IgD-negative memory B cell (primary cell): ENCODE results near the gene TCEAL9. TPM values are rescaled to one million over a fixed set of nuclear protein-coding genes. Genes with fewer than 3 reads are reported as not detected.
"Not testable (repeated sequence)": the region's sequence is repeated elsewhere in the genome, so short reads cannot be mapped to it uniquely, and the experiment has no call there.

Source experiments
- H3K27ac Mint-ChIP-seq, 3 donors: one replicate each; pipeline ENCODE4 v1.8.0; 2020 to 2022; ENCODE audit warnings: mild to moderate bottlenecking in 3 of 3, mixed read lengths in 3 of 3, moderate library complexity in 1 of 3
- H3K27me3 Mint-ChIP-seq: one replicate; pipeline ENCODE4 v1.8.0; 2021; ENCODE audit warnings: mixed read lengths
- H3K36me3 Mint-ChIP-seq: one replicate; pipeline ENCODE4 v1.8.0; 2020; ENCODE audit warnings: mild to moderate bottlenecking, mixed read lengths
- H3K4me1 Mint-ChIP-seq, 3 donors: one replicate each; pipeline ENCODE4 v1.8.0; 2020 to 2022; ENCODE audit warnings: mixed read lengths in 3 of 3, mild to moderate bottlenecking in 1 of 3
- H3K4me3 Mint-ChIP-seq, 4 donors: one replicate each; pipeline ENCODE4 v1.8.0; 2020 to 2022; ENCODE audit warnings: mild to moderate bottlenecking in 4 of 4, mixed read lengths in 4 of 4, moderate library complexity in 3 of 4
- H3K9me3 Mint-ChIP-seq, 3 donors: one replicate each; pipeline ENCODE4 v1.8.0; 2020 to 2021; ENCODE audit warnings: mixed read lengths in 3 of 3, mild to moderate bottlenecking in 1 of 3
- polyA plus RNA-seq: library from polyadenylated mRNA; unstranded; fragments of 300-500 nt; fragmentation: Illumina TruSeq; gene quantifications from one replicate; pipeline ENCODE4 v1.2.3, GENCODE V29; 2021

Gene TCEAL9, protein sequence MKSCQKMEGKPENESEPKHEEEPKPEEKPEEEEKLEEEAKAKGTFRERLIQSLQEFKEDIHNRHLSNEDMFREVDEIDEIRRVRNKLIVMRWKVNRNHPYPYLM
- polyA plus RNA-seq, result 1.3 TPM

DNA sequence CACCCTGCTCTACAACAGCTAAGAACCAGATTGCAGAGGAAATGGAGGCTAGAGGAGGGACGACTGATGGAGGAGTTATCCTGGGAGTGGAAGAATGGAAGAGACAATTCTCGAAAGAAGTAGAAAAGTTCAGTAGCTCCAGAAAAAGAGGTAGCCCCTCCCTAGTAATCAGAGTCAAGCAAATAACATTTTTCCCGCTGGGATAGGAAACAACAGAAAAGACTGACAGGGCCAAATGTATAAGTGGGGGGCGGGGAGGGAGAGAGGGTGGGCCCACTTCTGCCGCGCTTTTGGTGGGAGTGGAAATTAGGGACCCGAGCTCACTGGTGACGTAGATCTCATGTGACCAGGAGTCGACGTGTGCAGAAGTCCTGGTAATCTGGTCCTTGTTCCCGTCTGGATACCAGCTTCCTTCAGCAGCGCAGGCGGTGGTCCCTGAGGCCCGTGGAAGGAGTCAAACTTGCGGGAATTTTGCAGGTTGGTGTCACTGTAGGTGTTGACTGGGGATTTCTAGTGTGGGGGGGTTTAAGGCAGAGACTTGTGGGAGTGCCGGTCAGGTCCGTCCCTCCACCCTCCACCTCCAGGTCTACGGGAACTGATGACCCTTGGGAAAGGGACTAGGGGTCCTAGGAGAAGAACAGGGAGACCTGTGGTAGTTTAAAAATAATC, at the start of gene TCEAL9:
TCEAL9 (plus strand) TSS at position 377 of the 669 bp plus-strand sequence. CDS start 1,179 bp downstream, outside the sequence.
- peaks cover 0 to 5% (median 0%) of the 10 kb centered on the region in 3 donors for H3K4me1 Mint-ChIP-seq
- peaks cover 5% of the 10 kb centered on the region for H3K27me3 Mint-ChIP-seq
- H3K27ac Mint-ChIP-seq, result no peak within 1 kb of the TSS
- no peaks in the 10 kb centered on the region for H3K9me3 Mint-ChIP-seq
- H3K36me3 Mint-ChIP-seq, result no peaks in the 10 kb centered on the region
- H3K4me3 Mint-ChIP-seq, result peak within 1 kb of the TSS; percentile 69 to 91 (median 86)

DNA sequence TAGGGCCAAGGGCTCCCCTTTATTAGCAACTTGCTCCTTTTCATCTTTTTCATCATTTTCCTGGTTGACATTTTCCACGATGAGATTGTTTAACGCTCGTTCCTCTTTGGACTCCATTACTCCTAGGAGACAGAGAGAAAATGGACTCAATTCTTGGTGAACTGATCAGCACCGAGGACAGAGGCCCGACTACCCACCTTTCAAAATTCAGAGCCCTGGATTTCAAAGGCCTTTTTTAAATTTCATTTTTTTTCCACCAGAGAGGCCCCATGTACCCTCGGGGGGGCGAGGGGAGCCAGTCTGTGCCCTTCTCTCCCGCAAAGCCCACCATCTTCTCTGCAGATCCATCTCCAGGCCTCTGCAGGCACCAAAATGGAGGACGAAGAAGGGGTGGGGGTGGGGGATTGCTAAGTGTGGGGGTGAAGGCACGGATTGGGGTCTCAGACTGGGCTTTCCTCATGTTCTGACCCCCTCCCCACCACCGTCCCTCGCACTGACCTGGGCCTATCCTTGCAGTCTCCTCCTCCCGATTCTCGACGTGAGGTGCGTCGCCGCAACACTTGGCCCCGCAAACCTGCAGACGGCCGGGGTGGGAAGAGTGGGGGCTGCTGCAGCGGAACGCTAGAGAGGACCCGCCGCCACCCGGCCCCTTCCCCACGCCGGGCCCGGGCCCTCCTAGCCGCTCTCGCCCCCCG, 46.3 kb upstream of the TCEAL9 start:
- H3K9me3 Mint-ChIP-seq, result peaks cover 0 to 1% (median 0%) of the 10 kb centered on the region in 3 donors
- H3K36me3 Mint-ChIP-seq, result no peaks in the 10 kb centered on the region

DNA sequence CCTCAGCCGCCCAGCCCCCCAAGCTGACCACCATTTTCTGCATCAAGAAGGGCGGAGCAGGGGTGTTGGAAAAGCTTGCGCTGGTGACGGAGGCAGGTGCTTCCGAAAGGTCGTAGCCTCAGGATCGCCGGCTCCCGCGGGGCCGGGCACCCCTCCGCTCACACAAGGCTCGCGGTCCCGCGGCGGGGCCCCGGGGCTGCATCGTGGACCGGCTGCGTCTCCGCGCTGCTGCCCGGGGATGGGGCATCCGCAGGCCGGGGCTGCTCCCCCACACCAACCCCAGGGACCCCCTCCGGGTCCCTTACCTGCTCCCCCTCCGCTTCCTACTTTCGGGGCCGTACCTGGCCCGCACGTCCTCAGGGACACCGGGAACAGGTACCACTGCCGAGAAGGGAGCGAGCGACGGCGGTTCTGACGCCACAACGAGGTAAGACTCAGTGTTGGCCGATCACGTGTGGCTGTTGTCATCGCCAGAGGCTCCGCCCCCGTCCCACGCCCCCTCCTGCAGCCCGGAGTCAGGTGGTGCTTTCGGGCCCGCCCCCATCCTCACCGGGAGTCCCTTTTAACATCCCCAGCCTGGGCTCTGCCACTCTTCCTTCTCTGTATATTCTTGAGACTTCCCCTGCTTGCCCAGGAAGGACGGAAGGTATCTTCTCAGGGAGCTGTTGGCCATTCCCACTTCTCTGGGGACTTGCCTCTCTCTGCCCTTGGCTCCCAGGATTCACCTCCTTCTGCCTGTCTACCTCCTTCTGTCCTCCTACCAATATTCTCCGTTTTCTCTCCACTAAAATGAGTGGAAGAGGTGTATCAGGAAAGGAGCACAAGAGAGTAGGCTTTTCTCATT, 45.5 kb upstream of the TCEAL9 start, which contains the start of gene BEX2:
BEX2 (minus strand) TSS at position 436 of the 844 bp plus-strand sequence. CDS start 1,014 bp downstream, outside the sequence.
- Mint-ChIP-seq H3K27ac (peak within 1 kb of the TSS in 2 of 3 donors; percentile 53 to 84), H3K4me3 (peak within 1 kb of the TSS; percentile 81 to 93 (median 91)), H3K27me3 (no peaks in the 10 kb centered on the region), H3K9me3 (peaks cover 0 to 1% (median 0%) of the 10 kb centered on the region in 3 donors), H3K4me1 (no peaks in the 10 kb centered on the region), H3K36me3 (no peaks in the 10 kb centered on the region)

More for the DNA sequence above, 46.3 kb upstream of the TCEAL9 start:
- no peaks in the 10 kb centered on the region for H3K4me1 Mint-ChIP-seq
- no peaks in the 10 kb centered on the region for H3K27me3 Mint-ChIP-seq
- no peak overlapping the region for H3K27ac Mint-ChIP-seq
- H3K4me3 Mint-ChIP-seq, result peak overlapping the region; percentile 30 to 81 (median 60)

DNA sequence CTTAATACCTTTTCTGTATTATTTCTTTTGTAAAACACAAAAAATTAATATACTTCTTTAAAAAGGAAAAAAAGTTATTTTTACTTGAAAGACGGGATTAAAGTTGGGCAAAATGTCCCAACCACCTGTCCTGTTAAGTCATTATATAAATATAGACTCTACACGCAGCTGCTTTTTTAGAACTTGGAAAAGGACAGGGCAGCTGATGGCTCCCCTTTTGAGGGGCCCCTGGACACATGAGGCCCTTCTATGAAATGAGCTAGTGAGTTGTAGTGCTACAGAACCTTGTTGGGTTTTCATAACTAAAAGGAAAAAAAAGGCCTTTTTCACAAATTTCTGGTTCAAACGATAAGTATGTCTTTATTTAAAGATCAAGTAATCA, 44.9 kb upstream of the TCEAL9 start:
- no peak overlapping the region for H3K27ac Mint-ChIP-seq
- H3K27me3 Mint-ChIP-seq, result peaks cover 1% of the 10 kb centered on the region
- no peaks in the 10 kb centered on the region for H3K36me3 Mint-ChIP-seq
- no peaks in the 10 kb centered on the region for H3K4me1 Mint-ChIP-seq
- peak overlapping the region in 3 of 4 donors; percentile 60 to 91 (median 81) for H3K4me3 Mint-ChIP-seq
- H3K9me3 Mint-ChIP-seq, result no peaks in the 10 kb centered on the region

DNA sequence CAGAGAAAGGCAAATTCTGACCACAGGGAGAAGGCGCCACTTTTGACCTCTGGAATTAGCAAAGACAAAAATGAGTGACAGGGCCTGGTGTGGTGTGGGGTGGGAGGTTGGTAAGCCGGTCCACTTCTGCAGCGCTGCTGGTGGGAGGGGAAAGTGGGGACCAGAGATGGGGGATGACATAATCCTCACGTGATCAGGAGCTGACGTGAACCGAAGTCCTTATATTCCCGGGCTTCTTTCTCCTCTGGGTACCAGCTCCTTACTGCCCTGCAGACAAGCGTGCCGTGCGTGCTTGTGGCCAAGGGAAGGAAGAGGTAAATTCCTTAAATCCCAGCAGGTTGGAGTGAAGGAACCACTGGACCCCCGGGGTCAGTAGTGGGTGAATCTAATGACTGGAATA, 26.3 kb upstream of the TCEAL9 start, which contains the start of gene TCEAL7:
TCEAL7 (plus strand) TSS at position 249 of the 400 bp plus-strand sequence. CDS start 1,165 bp downstream, outside the sequence.
- Mint-ChIP-seq H3K36me3 (no peaks in the 10 kb centered on the region), H3K4me1 (no peaks in the 10 kb centered on the region), H3K27ac (peak within 1 kb of the TSS in 1 of 3 donors; percentile 52), H3K4me3 (no peak within 1 kb of the TSS), H3K27me3 (peaks cover 22% of the 10 kb centered on the region), H3K9me3 (no peaks in the 10 kb centered on the region)

DNA sequence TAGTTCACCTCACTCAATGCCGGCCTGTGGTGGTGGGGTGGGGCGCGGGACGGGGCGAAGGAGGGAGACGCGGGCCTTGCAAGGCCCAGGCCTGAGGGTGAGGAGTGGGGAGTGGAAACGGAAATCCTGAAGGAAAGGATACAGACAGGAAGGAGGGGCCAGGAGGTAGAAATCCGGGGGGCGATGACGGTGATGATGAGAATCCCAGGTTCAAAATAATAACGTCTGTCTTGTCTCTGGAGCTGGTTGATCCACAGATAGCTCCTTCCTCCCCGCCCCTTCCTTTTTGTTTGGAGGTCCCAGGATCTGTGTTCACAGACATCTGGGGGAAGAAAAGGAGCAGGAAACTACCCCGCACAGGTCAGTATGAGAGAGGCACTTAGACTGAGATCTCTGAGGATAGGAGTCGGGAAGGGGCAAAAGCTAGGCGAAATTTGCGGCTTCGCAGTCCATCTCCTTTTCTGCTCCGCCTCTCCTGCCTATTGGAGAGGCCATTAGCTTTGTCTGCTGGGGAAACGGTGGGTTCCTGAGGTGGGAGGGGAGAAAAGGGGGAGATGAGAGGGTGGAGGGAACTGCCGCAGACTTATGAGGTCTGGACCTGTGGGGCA, 25.5 kb upstream of the TCEAL9 start:
- peaks cover 22% of the 10 kb centered on the region for H3K27me3 Mint-ChIP-seq

DNA sequence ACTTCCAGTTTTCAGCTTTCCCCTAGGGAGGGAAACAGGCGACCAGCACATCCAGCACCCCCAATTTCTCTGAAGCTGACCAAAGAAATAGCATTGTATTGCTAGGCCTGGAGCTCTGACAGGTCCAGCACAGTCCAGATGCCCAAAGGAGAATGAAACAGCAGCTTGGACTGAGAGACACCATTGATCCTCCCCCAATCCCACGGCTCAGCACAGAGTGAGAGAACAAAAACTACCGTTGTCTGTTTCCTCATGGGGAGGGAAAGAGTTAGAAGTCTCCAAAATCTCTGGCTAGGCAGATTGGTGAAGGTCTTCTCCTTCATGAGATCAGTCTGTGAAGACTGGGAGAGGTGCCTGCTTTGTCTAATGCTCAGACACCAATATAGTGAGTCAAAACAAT, 17.6 kb upstream of the TCEAL9 start:
- H3K27me3 Mint-ChIP-seq, result peaks cover 3% of the 10 kb centered on the region
- H3K4me1 Mint-ChIP-seq, result peaks cover 0 to 3% (median 0%) of the 10 kb centered on the region in 3 donors
- H3K27ac Mint-ChIP-seq, result no peak overlapping the region
- no peaks in the 10 kb centered on the region for H3K9me3 Mint-ChIP-seq
- H3K36me3 Mint-ChIP-seq, result no peaks in the 10 kb centered on the region
- H3K4me3 Mint-ChIP-seq, result no peak overlapping the region

More for the DNA sequence above, 25.5 kb upstream of the TCEAL9 start:
- Mint-ChIP-seq H3K4me1 (no peaks in the 10 kb centered on the region), H3K27ac (peak overlapping the region in 1 of 3 donors; percentile 52), H3K9me3 (no peaks in the 10 kb centered on the region), H3K36me3 (no peaks in the 10 kb centered on the region), H3K4me3 (no peak overlapping the region)

DNA sequence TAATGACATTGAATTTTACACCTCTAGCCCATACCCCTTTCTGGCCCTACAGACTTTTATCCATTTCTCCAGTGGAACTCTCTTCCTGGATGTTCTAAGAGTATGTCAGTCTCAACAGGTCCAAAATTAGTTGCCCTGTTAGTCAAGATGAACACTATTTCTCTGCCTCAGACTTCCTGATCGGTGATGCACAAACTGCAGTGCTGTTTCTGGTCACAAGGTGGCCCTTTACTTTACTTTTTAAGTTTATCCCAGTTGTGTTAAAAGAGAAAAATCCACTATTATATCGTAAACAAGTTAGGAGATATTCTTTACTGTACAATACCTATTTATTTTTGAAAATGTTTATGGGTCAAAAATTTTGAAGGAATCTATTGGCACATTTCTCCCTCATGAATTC, 13.2 kb upstream of the TCEAL9 start:
- no peak overlapping the region for H3K4me3 Mint-ChIP-seq
- H3K4me1 Mint-ChIP-seq, result peaks cover 0 to 3% (median 0%) of the 10 kb centered on the region in 3 donors
- H3K9me3 Mint-ChIP-seq, result no peaks in the 10 kb centered on the region
- H3K27me3 Mint-ChIP-seq, result peaks cover 5% of the 10 kb centered on the region
- peaks cover 3% of the 10 kb centered on the region for H3K36me3 Mint-ChIP-seq
- H3K27ac Mint-ChIP-seq, result no peak overlapping the region

DNA sequence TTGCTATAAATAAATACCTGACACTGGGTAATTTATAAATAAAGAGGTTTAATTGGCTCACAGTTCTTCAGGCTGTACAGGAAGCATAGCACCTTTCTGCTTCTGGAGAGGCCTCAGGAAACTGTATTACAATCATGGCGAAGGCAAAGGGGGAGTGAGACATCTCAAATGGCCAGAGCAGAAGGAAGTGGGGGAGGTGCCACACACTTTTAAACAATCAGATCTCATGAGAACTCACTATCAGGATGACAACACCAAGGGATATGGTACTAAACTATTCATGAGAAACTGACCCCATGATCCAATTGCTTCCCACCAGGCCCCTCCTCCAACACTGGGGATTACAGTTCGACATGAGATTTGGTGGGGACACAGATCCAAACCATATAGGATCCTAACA, 11.7 kb upstream of the TCEAL9 start:
- Mint-ChIP-seq H3K4me3 (no peak overlapping the region), H3K27me3 (peaks cover 10% of the 10 kb centered on the region), H3K9me3 (no peaks in the 10 kb centered on the region), H3K36me3 (peaks cover 3% of the 10 kb centered on the region), H3K4me1 (peaks cover 0 to 3% (median 0%) of the 10 kb centered on the region in 3 donors), H3K27ac (no peak overlapping the region)

DNA sequence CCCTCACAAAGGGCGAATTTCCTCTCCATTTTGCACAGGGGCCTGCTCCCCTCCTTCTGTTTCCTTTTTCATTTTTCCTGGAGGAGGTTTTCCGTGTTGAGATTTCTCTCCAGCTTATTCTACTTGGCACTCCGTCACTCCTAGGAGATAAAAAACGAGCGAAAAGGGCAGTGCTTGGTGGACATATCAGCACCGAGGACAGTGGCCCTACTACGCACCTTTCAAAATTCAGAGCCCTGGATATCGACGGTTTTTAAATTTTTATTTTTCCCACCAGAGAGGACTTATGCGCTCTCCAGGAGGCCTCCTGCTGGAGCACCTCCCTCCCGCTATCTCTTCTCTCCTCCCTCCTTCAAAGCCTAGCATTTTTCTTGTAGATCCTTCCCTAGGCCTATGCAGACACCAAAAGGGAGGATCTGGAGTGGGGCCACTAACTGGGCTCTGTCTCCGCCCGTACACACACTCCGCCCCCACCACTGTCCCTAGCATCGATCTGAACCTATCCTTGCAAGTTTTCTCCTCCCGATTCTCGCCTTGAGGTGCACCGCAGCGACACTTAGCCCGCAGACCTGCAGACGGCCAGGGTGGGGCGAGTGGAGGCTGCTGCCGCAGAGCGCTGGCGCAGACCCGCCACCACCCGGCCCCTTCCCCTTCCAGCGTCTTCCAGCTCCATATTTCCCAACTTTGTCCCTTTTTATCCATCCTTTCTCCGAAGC, 8.5 kb upstream of the TCEAL9 start:
- H3K36me3 Mint-ChIP-seq, result peaks cover 3% of the 10 kb centered on the region
- H3K9me3 Mint-ChIP-seq, result no peaks in the 10 kb centered on the region
- no peak overlapping the region for H3K27ac Mint-ChIP-seq
- peaks cover 10% of the 10 kb centered on the region for H3K27me3 Mint-ChIP-seq
- H3K4me1 Mint-ChIP-seq, result peaks cover 0 to 3% (median 0%) of the 10 kb centered on the region in 3 donors
- peak overlapping the region in 1 of 4 donors; percentile 44 for H3K4me3 Mint-ChIP-seq

DNA sequence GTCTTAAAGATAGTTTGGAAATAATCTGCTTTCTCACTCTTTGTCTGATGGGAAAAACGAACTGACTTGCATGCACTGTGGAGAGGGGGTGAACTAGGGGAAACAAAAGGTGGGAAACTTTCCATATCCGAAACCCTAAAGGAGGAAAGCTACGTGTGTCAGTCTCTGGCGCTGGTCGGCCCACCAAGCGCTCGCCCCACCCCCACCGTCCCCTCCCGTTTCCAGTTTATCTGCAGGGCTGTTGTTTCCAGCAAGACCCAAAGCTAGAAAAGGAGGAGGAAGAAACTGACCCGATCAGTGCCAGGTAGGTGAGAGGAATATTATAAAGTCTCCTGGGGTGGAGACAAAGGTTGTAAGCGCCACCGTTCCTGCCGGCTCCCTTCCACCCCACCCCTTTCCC, 552 bp downstream of the TCEAL9 start:
- no peaks in the 10 kb centered on the region for H3K36me3 Mint-ChIP-seq
- peaks cover 5% of the 10 kb centered on the region for H3K27me3 Mint-ChIP-seq
- no peaks in the 10 kb centered on the region for H3K9me3 Mint-ChIP-seq
- no peak overlapping the region for H3K27ac Mint-ChIP-seq
- H3K4me1 Mint-ChIP-seq, result peaks cover 0 to 5% (median 0%) of the 10 kb centered on the region in 3 donors
- H3K4me3 Mint-ChIP-seq, result peak overlapping the region; percentile 69 to 91 (median 86)

DNA sequence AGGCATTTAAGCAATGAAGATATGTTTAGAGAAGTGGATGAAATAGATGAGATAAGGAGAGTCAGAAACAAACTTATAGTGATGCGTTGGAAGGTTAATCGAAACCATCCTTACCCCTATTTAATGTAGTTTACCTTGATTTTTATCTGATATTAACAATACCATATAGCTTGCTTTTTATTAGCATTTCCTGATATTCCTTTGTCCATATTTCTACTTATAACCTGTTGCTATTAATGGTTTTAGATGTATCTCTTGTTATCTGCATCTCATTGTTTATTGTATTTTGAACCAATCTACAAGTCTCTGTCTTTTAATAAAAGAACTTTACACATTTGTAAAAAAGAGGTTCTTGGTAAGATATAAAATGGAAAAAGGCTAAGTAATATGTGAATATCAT, 1.6 kb downstream of the TCEAL9 start:
- H3K9me3 Mint-ChIP-seq, result no peaks in the 10 kb centered on the region
- peaks cover 0 to 5% (median 0%) of the 10 kb centered on the region in 3 donors for H3K4me1 Mint-ChIP-seq
- H3K27ac Mint-ChIP-seq, result no peak overlapping the region
- H3K27me3 Mint-ChIP-seq, result peaks cover 5% of the 10 kb centered on the region
- H3K4me3 Mint-ChIP-seq, result no peak overlapping the region
- no peaks in the 10 kb centered on the region for H3K36me3 Mint-ChIP-seq

DNA sequence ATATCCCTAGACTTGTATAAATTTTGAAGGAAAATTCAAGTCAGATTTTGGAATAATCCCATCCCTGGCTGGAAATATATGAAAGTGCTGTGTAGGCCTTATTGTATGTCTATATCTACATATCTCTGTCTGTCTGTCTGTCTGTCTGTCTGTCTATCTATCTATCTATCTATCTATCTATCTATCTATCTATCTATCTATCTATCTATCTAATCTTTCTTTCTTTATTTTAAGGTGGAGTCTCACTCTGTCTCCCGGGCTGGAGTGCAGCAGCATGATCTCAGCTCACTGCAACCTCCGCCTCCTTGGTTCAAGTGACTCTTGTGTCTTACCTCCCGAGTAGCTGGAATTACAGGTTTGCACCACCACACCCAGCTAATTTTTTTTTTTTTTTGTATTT, 3.3 kb downstream of the TCEAL9 start:
- not testable (repeated sequence) for H3K4me3 Mint-ChIP-seq, H3K36me3 Mint-ChIP-seq, H3K9me3 Mint-ChIP-seq, H3K27ac Mint-ChIP-seq, H3K27me3 Mint-ChIP-seq, H3K4me1 Mint-ChIP-seq

DNA sequence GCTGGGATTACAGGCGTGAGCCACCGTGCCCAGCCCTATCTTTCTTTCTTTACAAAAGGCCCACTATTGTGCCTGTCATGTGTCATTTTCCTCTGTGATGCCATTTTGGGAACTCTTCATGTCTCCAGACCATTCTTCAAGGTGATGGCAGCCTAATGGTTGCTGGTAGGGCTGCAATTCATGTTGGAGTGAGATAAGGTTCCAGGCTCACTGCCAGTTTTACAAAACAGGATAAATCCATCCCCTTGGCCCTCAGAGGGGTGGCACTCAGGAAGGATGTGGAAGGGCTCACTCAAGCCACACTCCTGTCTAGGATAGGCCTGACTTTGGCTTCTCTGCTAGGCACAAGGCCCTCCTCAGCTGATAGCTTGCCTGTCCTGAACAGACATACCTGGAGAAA, 3.8 kb downstream of the TCEAL9 start:
- H3K27me3 Mint-ChIP-seq, result peaks cover 5% of the 10 kb centered on the region
- no peaks in the 10 kb centered on the region for H3K9me3 Mint-ChIP-seq
- H3K27ac Mint-ChIP-seq, result no peak overlapping the region
- peaks cover 0 to 7% (median 0%) of the 10 kb centered on the region in 3 donors for H3K4me1 Mint-ChIP-seq
- no peaks in the 10 kb centered on the region for H3K36me3 Mint-ChIP-seq
- no peak overlapping the region for H3K4me3 Mint-ChIP-seq
